Mesodermal cell (in vitro differentiated cells): Measurements from ENCODE around the gene EVX1.
A peak's percentile ranks its signal among the peaks of the same experiment; 100 is the strongest.

ENCODE experiments used
- H3K27ac ChIP-seq: 2 replicates; pipeline ENCODE4 v1.7.0; 2013; ENCODE audit warnings: mild to moderate bottlenecking, low read depth, low read length, moderate library complexity; ENCODE audit not compliant: severe bottlenecking
- H3K36me3 ChIP-seq: 2 replicates; pipeline ENCODE4 v1.7.1; 2013; ENCODE audit warnings: mild to moderate bottlenecking, low read length, moderate library complexity; ENCODE audit not compliant: control insufficient read depth, insufficient read depth
- H3K4me1 ChIP-seq: one replicate; pipeline ENCODE4 v1.7.1; 2013; ENCODE audit warnings: mild to moderate bottlenecking, low read length; ENCODE audit not compliant: insufficient read depth, control insufficient read depth, poor library complexity, severe bottlenecking
- H3K4me3 ChIP-seq: 2 replicates; pipeline ENCODE4 v1.7.0; 2013; ENCODE audit warnings: low read length, control low read depth, mild to moderate bottlenecking; ENCODE audit not compliant: insufficient read depth, poor library complexity, severe bottlenecking; ENCODE audit errors: extremely low read depth
- H3K9me3 ChIP-seq: 2 replicates; pipeline ENCODE4 v1.7.1; 2013; ENCODE audit warnings: mild to moderate bottlenecking, low read length, moderate library complexity; ENCODE audit not compliant: control insufficient read depth
- WGBS, 2 experiments: methylation state at CpG; one replicate each; pipeline ENCODE4 v1.1.5; 2013; ENCODE audit warnings: missing lambda C conversion rate in 2 of 2; ENCODE audit not compliant: insufficient coverage in 2 of 2; 5-methylcytosine and 5-hydroxymethylcytosine counted together

Gene EVX1

GRCh38 chr7:27238979-27239386 is 3.6 kb upstream of the EVX1 start:
- Histone ChIP-seq H3K27ac (peak overlapping the region; percentile 41), H3K4me3 (peak overlapping the region; percentile 27), H3K9me3 (no peaks in the 10 kb centered on the region), H3K36me3 (no peaks in the 10 kb centered on the region), H3K4me1 (peaks cover 38% of the 10 kb centered on the region)
- 10% methylated on average over 14 to 15 of the region's 15 CpGs for WGBS, 2 experiments

- WGBS, 2 experiments = 0 to 1% methylated on average over 43 to 49 of the region's 55 CpGs
- Histone ChIP-seq H3K27ac (peak overlapping the region; percentile 41), H3K4me1 (peaks cover 40% of the 10 kb centered on the region), H3K36me3 (no peaks in the 10 kb centered on the region), H3K4me3 (peak overlapping the region; percentile 27), H3K9me3 (no peaks in the 10 kb centered on the region)
These were observed 3.1 kb upstream of the EVX1 start for GRCh38 chr7:27239387-27240014.

- Histone ChIP-seq H3K27ac (no peak overlapping the region), H3K9me3 (no peaks in the 10 kb centered on the region), H3K36me3 (no peaks in the 10 kb centered on the region), H3K4me3 (peak overlapping the region; percentile 27), H3K4me1 (peaks cover 42% of the 10 kb centered on the region)
- 0 to 2% methylated on average over 13 to 14 of the region's 18 CpGs for WGBS, 2 experiments
These were observed 2.4 kb upstream of the EVX1 start for GRCh38 chr7:27240015-27240731.

GRCh38 chr7:27241189-27242056 is 1.2 kb upstream of the EVX1 start:
- H3K36me3 ChIP-seq = no peaks in the 10 kb centered on the region
- H3K9me3 ChIP-seq = no peaks in the 10 kb centered on the region
- 1 to 6% methylated on average over 4 to 5 of the region's 17 CpGs for WGBS, 2 experiments
- peak overlapping the region; percentile 44 for H3K4me3 ChIP-seq
- H3K4me1 ChIP-seq = peaks cover 49% of the 10 kb centered on the region
- H3K27ac ChIP-seq = no peak overlapping the region

- H3K4me3 ChIP-seq = peak overlapping the region; percentile 44
- H3K4me1 ChIP-seq = peaks cover 44% of the 10 kb centered on the region
These were observed 448 bp upstream of the EVX1 start for GRCh38 chr7:27242154-27242553.

GRCh38 chr7:27243340-27244163 is 950 bp downstream of the EVX1 start:
- Histone ChIP-seq H3K4me1 (peaks cover 31% of the 10 kb centered on the region), H3K4me3 (peak overlapping the region; percentile 44), H3K27ac (no peak overlapping the region), H3K9me3 (no peaks in the 10 kb centered on the region), H3K36me3 (no peaks in the 10 kb centered on the region)
- 1 to 2% methylated on average over 31 to 38 of the region's 43 CpGs for WGBS, 2 experiments

More at GRCh38 chr7:27242154-27242553, 448 bp upstream of the EVX1 start:
- WGBS, 2 experiments = 0 to 1% methylated on average over 11 to 13 of the region's 14 CpGs
- Histone ChIP-seq H3K27ac (no peak overlapping the region), H3K9me3 (no peaks in the 10 kb centered on the region), H3K36me3 (no peaks in the 10 kb centered on the region)

- H3K4me3 ChIP-seq = no peak overlapping the region
- WGBS, 2 experiments = 14% methylated on average over 12 to 17 of the region's 18 CpGs
- no peaks in the 10 kb centered on the region for H3K36me3 ChIP-seq
- H3K9me3 ChIP-seq = no peaks in the 10 kb centered on the region
- no peak overlapping the region for H3K27ac ChIP-seq
- H3K4me1 ChIP-seq = peaks cover 24% of the 10 kb centered on the region
These were observed 2.0 kb downstream of the EVX1 start for GRCh38 chr7:27244488-27245123.

GRCh38 chr7:27245124-27245797 is 2.7 kb downstream of the EVX1 start:
- no peak overlapping the region for H3K27ac ChIP-seq
- H3K36me3 ChIP-seq = no peaks in the 10 kb centered on the region
- WGBS, 2 experiments = 12 to 20% methylated on average over 20 to 26 of the region's 37 CpGs
- peaks cover 24% of the 10 kb centered on the region for H3K4me1 ChIP-seq
- H3K4me3 ChIP-seq = peak overlapping the region; percentile 2
- no peaks in the 10 kb centered on the region for H3K9me3 ChIP-seq

- peaks cover 24% of the 10 kb centered on the region for H3K4me1 ChIP-seq
- no peaks in the 10 kb centered on the region for H3K9me3 ChIP-seq
- H3K27ac ChIP-seq = no peak overlapping the region
- 17 to 20% methylated on average over 58 to 76 of the region's 90 CpGs for WGBS, 2 experiments
- H3K4me3 ChIP-seq = peak overlapping the region; percentile 2
- H3K36me3 ChIP-seq = no peaks in the 10 kb centered on the region
These were observed 3.4 kb downstream of the EVX1 start for GRCh38 chr7:27245798-27246691.
